ENCODE data around the gene SH2B3. TPM values are rescaled to one million over a fixed set of nuclear protein-coding genes. Genes with fewer than 3 reads are reported as not detected.

The SH2B3 gene
- total RNA-seq, 1 donor from 2014 or later: 22.4 TPM

GRCh38 chr12:111443586-111443985, 37.9 kb downstream of the SH2B3 start:
- DNase-seq (ENCODE audit: low spot score): no peak

- no peak for DNase-seq (ENCODE audit: low spot score)
Measured at GRCh38 chr12:111444314-111444924, 38.7 kb downstream of the SH2B3 start.

- peak; percentile 91 for DNase-seq (ENCODE audit: low spot score)
Measured at GRCh38 chr12:111444925-111445725, 39.4 kb downstream of the SH2B3 start.

GRCh38 chr12:111445726-111446581, 40.2 kb downstream of the SH2B3 start:
- peak; percentile 46 for DNase-seq (ENCODE audit: low spot score)

GRCh38 chr12:111446631-111447570, 41.2 kb downstream of the SH2B3 start:
- DNase-seq (ENCODE audit: low spot score): no peak

GRCh38 chr12:111447571-111448265, 42.0 kb downstream of the SH2B3 start:
- no peak for DNase-seq (ENCODE audit: low spot score)

GRCh38 chr12:111448266-111448830, 42.6 kb downstream of the SH2B3 start:
- no peak for DNase-seq (ENCODE audit: low spot score)

- DNase-seq (ENCODE audit: low spot score): no peak
Measured at GRCh38 chr12:111448846-111449790, 43.4 kb downstream of the SH2B3 start.

GRCh38 chr12:111450676-111451075, 45.0 kb downstream of the SH2B3 start:
- no peak for DNase-seq (ENCODE audit: low spot score)

GRCh38 chr12:111451232-111451631, 45.5 kb downstream of the SH2B3 start:
- no peak for DNase-seq (ENCODE audit: low spot score)

GRCh38 chr12:111451649-111452129, 46.0 kb downstream of the SH2B3 start:
- DNase-seq (ENCODE audit: low spot score): no peak

GRCh38 chr12:111453071-111453989, 47.6 kb downstream of the SH2B3 start:
- no peak for DNase-seq (ENCODE audit: low spot score)

GRCh38 chr12:111454311-111454710, 48.6 kb downstream of the SH2B3 start:
- no peak for DNase-seq (ENCODE audit: low spot score)

- no peak for DNase-seq (ENCODE audit: low spot score)
Measured at GRCh38 chr12:111454716-111455447, 49.2 kb downstream of the SH2B3 start.

- DNase-seq (ENCODE audit: low spot score): no peak
Measured at GRCh38 chr12:111455448-111456320, 50.0 kb downstream of the SH2B3 start.

- DNase-seq (ENCODE audit: low spot score): no peak
Measured at GRCh38 chr12:111457071-111457470, 51.3 kb downstream of the SH2B3 start.
